Caki2 (cell line): ENCODE measurements around the gene ZNF780B. TPM values are rescaled to one million over a fixed set of nuclear protein-coding genes. Genes with fewer than 3 reads are reported as not detected.

Experiments
- DNase-seq: peaks from one replicate; pipeline ENCODE4 v3.0.0-alpha.2; 2015; ENCODE audit warnings: low read depth
- in situ Hi-C: cut with HindIII; loops from 2 replicates; pipeline ENCODE4 v1.10.0; 2016; ENCODE audit warnings: low sequenced_read_pairs, low pct_unique_long_range_greater_than_20kb, mixed read lengths
- total RNA-seq: library from RNA; depleted of rRNA; stranded (reverse); fragments of >200 nt; shearing (Covaris generic); gene quantifications from 2 replicates; pipeline ENCODE4 v1.2.3, GENCODE V29; 2014; ENCODE audit warnings: low replicate concordance; rRNA removed

ZNF780B gene
- total RNA-seq: 1.9 and 3.1 TPM in 2 replicates

DNA sequence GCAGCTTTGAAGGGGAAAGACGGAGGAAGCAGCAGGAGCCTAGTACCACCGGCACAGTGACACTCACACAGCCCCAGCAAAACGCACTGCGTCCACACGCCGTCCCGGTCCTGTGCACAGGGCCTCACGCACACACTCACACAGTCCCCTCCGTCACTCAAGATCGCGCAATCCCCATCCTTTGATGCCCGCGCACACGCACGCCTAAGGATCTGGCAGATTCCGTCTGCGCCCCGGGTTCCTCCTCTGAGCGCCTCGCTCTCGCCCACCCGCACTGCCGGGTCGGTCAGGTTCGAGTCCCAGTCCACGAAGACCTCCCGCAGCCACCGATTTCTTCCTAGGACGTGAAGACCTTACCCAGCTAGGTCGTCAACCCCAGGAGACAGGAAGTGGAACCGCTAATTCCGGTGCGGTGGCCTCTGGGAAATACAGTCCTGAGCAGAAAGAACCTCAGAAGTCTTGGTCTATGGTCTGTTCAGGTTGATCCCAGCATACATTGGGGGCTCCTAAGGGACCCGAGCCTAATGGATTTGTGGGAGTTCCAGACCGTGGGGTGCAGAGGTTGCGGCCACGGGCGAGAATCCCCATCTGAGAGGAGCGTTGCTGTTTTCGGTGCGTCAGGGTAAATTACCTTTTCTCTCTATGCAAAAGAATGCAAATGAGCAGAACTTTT lies at the start of gene ZNF780B:
Gene ZNF780B (minus strand): TSS at position 400 of the 673 bp plus-strand sequence. CDS start 5,899 bp downstream, outside the sequence.
- peak; percentile 71 for DNase-seq
- in situ Hi-C loops: no loop called here

GRCh38 chr19:40104754-40105153 lies 48.7 kb upstream of the ZNF780B start:
- DNase-seq: no peak
- in situ Hi-C loops: no loop called here

DNA sequence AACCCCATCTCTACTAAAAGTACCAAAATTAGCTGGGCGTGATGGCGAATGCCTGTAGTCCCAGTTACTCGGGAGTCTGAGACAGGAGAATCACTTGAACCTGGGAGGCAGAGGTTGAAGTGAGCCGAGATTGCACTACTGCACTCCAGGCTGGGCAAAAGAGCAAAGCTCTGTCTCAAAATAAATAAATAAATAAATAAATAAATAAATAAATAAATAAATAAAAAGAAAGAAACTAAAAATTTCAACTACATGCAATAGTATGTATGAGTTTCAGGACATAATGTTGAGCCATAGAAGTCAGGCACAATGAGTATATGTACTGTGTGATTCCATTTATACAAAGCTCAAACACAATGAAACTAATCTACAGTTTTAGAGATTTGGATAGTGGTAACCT lies 47.6 kb upstream of the ZNF780B start:
- in situ Hi-C loops: no loop called here
- DNase-seq: no peak

GRCh38 chr19:40101813-40102212 lies 45.8 kb upstream of the ZNF780B start:
- in situ Hi-C loops: no loop called here

GRCh38 chr19:40093416-40093815 lies 37.4 kb upstream of the ZNF780B start:
- DNase-seq: no peak
- in situ Hi-C loops: no loop called here

More at GRCh38 chr19:40101813-40102212, 45.8 kb upstream of the ZNF780B start:
- no peak for DNase-seq

- no peak for DNase-seq
- in situ Hi-C loops: no loop called here
Measured at GRCh38 chr19:40091205-40092129, 35.4 kb upstream of the ZNF780B start.

DNA sequence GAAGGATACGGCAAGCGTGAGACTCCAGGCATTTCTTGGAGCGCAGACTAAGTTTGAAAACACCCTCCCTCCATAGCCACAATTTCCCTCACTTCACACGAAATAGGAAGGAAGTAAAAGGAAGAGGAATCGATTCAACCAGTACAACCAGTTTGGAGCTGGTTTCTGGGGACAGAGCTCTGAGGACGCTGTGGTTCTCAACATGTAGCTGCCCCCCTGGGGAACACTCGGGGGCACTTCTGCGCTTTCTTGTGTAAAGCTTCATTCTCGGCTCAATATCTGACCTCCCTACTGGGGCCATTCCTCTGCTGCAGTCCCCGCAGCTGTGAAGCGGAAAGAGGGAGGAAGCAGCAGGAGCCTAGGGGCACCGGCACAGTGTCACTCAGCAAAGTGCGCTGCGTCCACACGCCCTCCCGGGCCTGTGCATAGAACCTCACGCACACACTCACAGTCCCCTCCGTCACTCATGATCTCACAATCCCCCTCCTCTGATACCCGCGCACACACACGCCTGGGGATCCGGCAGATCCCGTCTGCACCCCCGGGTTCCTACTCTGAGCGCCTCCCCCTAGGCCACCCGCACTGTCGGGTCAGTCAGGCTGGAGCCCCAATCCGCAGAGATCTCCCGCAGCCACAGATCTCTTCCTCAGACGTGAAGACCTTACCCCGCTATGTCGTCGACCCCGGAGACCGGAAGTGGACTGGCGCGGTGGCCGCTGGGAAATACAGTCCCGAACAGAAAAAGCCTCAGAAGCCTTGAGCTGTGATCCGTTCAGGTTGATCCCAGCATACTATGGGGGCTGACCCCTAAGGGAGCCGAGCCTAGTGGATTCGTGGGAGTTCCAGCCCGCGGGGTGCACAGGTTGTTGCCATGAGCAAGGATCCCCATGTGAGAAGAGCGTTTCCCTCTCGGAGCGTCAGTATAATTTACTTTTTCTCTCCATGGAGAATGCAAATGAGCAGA lies 34.5 kb upstream of the ZNF780B start, which contains the start of gene ZNF780A:
Gene ZNF780A (minus strand): TSS at position 703 of the 964 bp plus-strand sequence. CDS start 6,190 bp downstream, outside the sequence.
- peak; percentile 76 for DNase-seq
- in situ Hi-C loops: no loop called here

GRCh38 chr19:40089462-40089861 lies 33.4 kb upstream of the ZNF780B start:
- peak; percentile 23 for DNase-seq
- in situ Hi-C loops: no loop called here

DNA sequence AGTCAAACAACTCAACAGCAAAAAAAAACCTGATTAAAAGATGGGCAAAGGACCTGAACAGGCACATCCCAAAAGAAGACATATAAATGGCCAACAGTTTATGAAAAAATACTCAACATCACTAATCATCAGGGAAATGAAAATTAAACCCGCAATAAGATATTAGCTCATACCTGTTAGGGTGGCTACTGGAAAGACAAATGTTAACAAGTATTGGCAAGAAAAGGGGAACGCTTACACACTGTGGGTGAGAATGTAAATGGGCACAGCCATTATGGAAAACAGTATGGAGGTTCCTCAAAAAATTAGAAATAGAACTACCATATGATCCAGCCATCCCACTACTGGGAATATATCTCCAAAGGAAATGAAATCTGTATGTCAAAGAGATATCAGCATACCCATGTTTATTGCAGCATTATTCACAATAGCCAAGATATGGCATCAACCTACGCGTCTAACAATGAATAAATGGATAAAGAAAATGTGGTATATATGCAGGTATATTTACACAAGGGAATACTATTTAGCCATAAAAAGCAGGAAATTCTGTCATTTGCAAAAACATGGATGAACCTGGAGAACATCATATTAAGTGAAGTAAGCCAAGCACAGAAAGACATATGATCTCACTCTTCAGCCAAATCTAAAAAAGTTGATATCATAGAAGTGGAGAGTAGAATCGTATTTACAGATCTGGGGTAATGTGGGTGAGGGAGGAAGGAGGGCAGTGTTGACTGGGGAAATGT lies 32.4 kb upstream of the ZNF780B start:
- in situ Hi-C loops: no loop called here
- no peak for DNase-seq

DNA sequence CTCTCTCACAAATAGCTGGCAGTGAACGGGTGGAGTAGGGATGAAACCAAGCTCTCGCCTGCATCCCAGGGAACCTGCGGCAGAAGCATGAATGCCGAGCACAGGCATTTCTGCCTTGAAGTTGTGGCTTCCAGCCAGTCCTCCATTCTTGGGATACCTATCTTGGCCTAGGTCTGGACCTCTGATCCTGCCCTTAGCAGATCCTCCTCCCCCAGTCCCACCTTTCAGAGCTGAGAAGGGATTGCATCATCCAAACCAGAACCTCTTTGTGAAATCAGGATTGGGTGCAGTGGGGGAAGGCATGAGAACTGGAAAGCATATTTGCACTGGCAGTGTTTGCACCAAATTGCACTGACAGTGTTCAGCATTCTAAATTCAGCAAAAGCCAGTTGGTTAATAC lies 28.9 kb upstream of the ZNF780B start:
- in situ Hi-C loops: no loop called here
- no peak for DNase-seq

GRCh38 chr19:40081411-40081810 lies 25.4 kb upstream of the ZNF780B start:
- in situ Hi-C loops: no loop called here
- DNase-seq: no peak

GRCh38 chr19:40080289-40080688 lies 24.3 kb upstream of the ZNF780B start:
- in situ Hi-C loops: no loop called here

GRCh38 chr19:40078377-40078776 lies 22.3 kb upstream of the ZNF780B start:
- no peak for DNase-seq
- in situ Hi-C loops: no loop called here

More at GRCh38 chr19:40080289-40080688, 24.3 kb upstream of the ZNF780B start:
- no peak for DNase-seq

DNA sequence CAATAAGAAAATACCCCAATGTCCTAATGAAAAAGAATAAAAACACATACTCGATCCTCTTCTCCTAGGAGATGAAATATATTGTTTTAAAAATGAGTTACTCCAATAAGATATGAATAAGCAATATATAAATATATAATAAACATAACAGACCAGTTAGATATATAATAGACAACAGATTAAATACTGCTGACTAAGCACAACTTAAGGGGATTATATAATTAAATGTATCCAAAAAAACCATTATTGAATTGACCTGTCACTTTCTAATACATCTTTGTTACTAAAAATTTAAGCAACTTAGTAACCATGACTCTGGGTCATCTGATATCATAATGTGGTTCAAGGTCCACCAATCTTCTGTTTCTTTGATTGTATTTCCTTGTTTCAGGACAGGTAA lies 14.0 kb upstream of the ZNF780B start:
- DNase-seq: no peak
- in situ Hi-C loops: no loop called here

- peak; percentile 22 for DNase-seq
- in situ Hi-C loops: no loop called here
Measured at GRCh38 chr19:40059624-40060023, 3.6 kb upstream of the ZNF780B start.

DNA sequence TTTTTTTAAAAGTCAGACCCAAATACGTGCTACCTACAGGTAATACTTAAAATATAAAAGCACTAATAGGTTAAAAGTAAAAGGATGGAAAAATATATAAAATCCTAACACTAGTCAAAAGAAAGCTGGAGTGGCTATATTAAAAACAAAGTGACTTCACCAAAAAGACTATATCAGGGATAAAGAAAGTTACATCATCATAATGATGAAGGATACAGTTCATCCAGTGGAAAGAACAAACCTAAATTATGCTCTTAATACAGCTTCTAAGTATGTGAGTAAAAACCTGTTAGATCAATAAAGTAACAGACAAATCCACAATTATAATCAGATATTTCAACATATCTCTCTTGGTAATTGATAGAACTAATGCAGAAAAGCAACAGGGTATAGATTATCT lies 1.1 kb upstream of the ZNF780B start:
- DNase-seq: no peak
- in situ Hi-C loops: no loop called here

DNA sequence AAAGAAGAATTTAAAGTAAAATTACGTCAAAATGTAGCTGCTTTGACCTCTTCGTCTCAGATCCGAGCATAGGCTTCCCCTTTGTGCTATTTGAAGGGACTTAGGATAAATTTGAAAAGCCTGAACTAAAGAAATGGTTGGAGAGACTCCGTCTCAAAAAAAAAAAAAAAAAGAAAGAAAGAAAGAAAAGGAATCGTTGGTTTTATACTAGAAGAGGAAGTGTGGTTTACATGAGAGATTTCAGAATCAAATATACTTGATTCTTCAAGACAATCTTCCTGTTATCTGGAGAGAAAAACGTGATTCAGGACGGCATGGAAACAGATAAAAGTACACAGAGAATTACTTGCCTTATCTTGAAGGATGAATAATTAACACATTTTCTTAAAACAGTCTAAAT lies 474 bp upstream of the ZNF780B start:
- in situ Hi-C loops: no loop called here
- DNase-seq: no peak
